DND-41 (cell line): Measurements from ENCODE around the gene UBALD1.

Source experiments
- ATAC-seq: fragments of 200-7000 bp; cut with Tn5 transposase; 3 replicates; pipeline ENCODE4 v1.9.1; 2021; ENCODE audit warnings: low read depth; ENCODE audit not compliant: insufficient read depth
- DNase-seq: peaks from one replicate; pipeline ENCODE4 v3.0.0-alpha.2; 2020
- H2AFZ ChIP-seq: 2 replicates; pipeline ENCODE4 v1.6.0; 2012; ENCODE audit warnings: low read depth, low read length
- H3K27ac ChIP-seq: 2 replicates; pipeline ENCODE4 v1.5.1; 2012; ENCODE audit warnings: low read length, inconsistent platforms
- H3K27me3 ChIP-seq: fragments of 200-600 bp; sonication (generic); 2 replicates; pipeline ENCODE4 v1.6.0; 2012; ENCODE audit warnings: low read length, mild to moderate bottlenecking, inconsistent platforms; ENCODE audit not compliant: insufficient read depth, poor library complexity
- H3K36me3 ChIP-seq: 2 replicates; pipeline ENCODE4 v1.5.1; 2012; ENCODE audit warnings: low read length, inconsistent platforms; ENCODE audit not compliant: insufficient read depth
- H3K4me1 ChIP-seq: 2 replicates; pipeline ENCODE4 v1.5.1; 2012; ENCODE audit warnings: mild to moderate bottlenecking, low read length; ENCODE audit not compliant: insufficient read depth
- H3K4me2 ChIP-seq: 2 replicates; pipeline ENCODE4 v1.6.0; 2012; ENCODE audit warnings: mild to moderate bottlenecking, moderate library complexity, low read length, inconsistent platforms; ENCODE audit not compliant: insufficient read depth
- H3K4me3 ChIP-seq, 2 experiments: fragments of 200-600 bp in 1 of 2; shearing (Covaris generic) in 1 of 2; 2 replicates each; pipeline ENCODE4 v1.5.1; 2012 to 2016; ENCODE audit warnings: inconsistent platforms in 2 of 2, low read length in 2 of 2, mild to moderate bottlenecking in 2 of 2, low read depth in 1 of 2, moderate library complexity in 1 of 2
- H3K79me2 ChIP-seq: 2 replicates; pipeline ENCODE4 v1.6.0; 2012; ENCODE audit warnings: low read length, inconsistent platforms; ENCODE audit not compliant: insufficient read depth
- H3K9ac ChIP-seq: 2 replicates; pipeline ENCODE4 v1.6.0; 2012; ENCODE audit warnings: low read depth, mild to moderate bottlenecking, inconsistent platforms, low read length, moderate library complexity
- H3K9me3 ChIP-seq: 2 replicates; pipeline ENCODE4 v1.5.1; 2012; ENCODE audit warnings: low read length, moderate library complexity, mild to moderate bottlenecking, inconsistent platforms; ENCODE audit not compliant: insufficient read depth, severe bottlenecking
- H4K20me1 ChIP-seq: 2 replicates; pipeline ENCODE4 v1.6.0; 2012; ENCODE audit warnings: low read length; ENCODE audit not compliant: insufficient read depth
- CTCF ChIP-seq: IDR thresholded peaks from 2 replicates; pipeline ENCODE4 v1.5.1; 2012; ENCODE audit warnings: borderline replicate concordance, low read length, moderate library complexity, mild to moderate bottlenecking; ENCODE audit not compliant: poor library complexity, severe bottlenecking; ENCODE audit errors: extremely low read depth
- EZH2 ChIP-seq: IDR thresholded peaks from 3 replicates; pipeline ENCODE4 v1.6.1; 2012; ENCODE audit warnings: borderline replicate concordance, low read depth, mild to moderate bottlenecking, moderate library complexity, low read length, inconsistent platforms; ENCODE audit not compliant: severe bottlenecking

The UBALD1 gene

DNA sequence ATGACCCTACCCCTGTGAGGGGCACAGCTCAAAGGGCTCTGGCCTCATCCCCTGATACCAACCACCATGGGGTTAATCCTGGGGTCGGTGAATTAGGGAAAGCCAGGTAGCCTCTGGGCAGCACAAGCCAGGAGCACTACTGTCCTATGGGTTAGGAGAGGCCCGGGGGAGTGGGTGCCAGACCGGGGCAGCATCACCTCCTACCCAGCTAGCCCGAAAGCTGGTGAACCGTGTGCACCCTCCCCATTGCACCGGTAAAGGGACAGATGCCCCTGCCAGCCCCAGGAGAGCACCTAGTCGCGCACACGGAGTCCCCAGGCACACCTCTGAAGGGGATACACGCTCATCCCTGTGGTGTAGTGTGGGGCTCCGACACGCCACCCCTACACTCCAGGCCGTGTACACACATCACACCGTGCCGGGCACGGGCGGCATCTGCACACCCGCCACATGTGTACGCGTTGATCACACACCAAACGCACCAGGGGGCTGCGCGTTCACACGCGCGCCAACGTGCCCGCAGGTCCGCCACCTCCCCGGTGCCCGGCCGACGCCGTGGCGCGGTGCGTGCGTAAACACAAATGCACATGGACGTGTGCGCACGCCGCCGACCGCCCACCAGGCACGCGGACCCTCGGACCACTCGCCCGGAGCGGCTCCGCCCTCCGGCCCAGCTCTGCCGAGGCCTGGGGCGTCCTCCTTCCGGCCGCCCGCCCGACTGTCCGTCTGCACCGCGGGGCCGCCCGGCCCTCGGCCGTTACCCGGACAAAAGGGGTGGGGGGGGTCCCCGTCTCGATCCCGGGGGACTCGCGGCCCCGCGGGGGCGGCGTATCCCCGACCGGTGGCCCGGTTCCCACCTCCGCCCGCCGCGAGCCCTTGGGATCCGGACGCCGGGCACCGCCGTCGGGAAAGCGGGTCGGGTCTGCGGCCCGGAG, 785 bp downstream of the UBALD1 start:
- peaks cover 20% of the 10 kb centered on the region for H3K36me3 ChIP-seq
- H3K9ac ChIP-seq: peak overlapping the region; percentile 82
- no peaks in the 10 kb centered on the region for H3K27me3 ChIP-seq
- peaks cover 52% of the 10 kb centered on the region for H3K4me1 ChIP-seq
- DNase-seq (peak; percentile 45), ATAC-seq (no peak)
- H3K27ac ChIP-seq: peak overlapping the region; percentile 87
- H3K9me3 ChIP-seq: no peaks in the 10 kb centered on the region
- TF ChIP-seq CTCF (peak; percentile 12), EZH2 (no peak)
- H3K4me2 ChIP-seq: peak overlapping the region; percentile 92
- H2AFZ ChIP-seq: peak overlapping the region; percentile 87
- peak overlapping the region; percentile 36 to 66; a peak in 3 of 4 replicates for H3K4me3 ChIP-seq
- peaks cover 77% of the 10 kb centered on the region for H3K79me2 ChIP-seq
- H4K20me1 ChIP-seq: peaks cover 48% of the 10 kb centered on the region

GRCh38 chr16:4612977-4613635, 1.6 kb downstream of the UBALD1 start:
- Histone ChIP-seq H3K9ac (peak overlapping the region; percentile 82), H3K27me3 (no peaks in the 10 kb centered on the region), H3K4me3 (peak overlapping the region; percentile 36 to 66; a peak in 3 of 4 replicates), H3K4me1 (peaks cover 46% of the 10 kb centered on the region), H3K79me2 (peaks cover 69% of the 10 kb centered on the region), H3K9me3 (no peaks in the 10 kb centered on the region), H2AFZ (no peak overlapping the region), H3K27ac (peak overlapping the region; percentile 54), H4K20me1 (peaks cover 55% of the 10 kb centered on the region), H3K36me3 (peaks cover 27% of the 10 kb centered on the region), H3K4me2 (peak overlapping the region; percentile 92)
- DNase-seq (no peak), ATAC-seq (no peak)
- TF ChIP-seq EZH2 (no peak), CTCF (no peak)

DNA sequence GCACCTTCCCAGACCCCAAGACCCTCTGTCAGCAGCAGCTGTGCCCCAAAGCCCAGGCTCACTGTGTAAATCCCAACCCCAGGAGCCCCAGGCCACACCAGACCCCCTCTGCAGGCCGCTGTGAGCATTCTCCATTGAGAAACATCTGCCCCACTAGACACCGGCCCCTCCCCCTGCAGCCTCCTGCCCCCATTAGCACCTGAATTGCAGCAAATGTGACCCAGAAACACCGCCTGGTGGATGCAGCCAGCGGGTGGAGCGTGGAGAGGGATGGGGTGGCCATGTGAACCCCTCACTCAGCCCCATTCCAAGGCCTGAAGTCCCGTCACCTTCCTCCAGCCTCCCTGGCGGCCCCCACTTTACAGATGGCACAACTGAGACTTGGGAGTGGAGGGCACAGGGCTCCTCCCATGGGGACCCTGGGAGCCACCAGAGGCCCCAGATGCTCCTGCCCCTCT, 2.2 kb downstream of the UBALD1 start:
- Histone ChIP-seq H3K79me2 (peaks cover 63% of the 10 kb centered on the region), H3K27me3 (no peaks in the 10 kb centered on the region), H2AFZ (no peak overlapping the region), H3K9ac (peak overlapping the region; percentile 82; the same call in 1 of the 2 replicates), H3K4me2 (peak overlapping the region; percentile 92), H3K4me3 (peak overlapping the region in 1 of 2 experiments; percentile 66; a peak in 2 of 4 replicates), H3K4me1 (peaks cover 40% of the 10 kb centered on the region), H3K27ac (no peak overlapping the region), H3K36me3 (peaks cover 33% of the 10 kb centered on the region), H3K9me3 (no peaks in the 10 kb centered on the region), H4K20me1 (peaks cover 60% of the 10 kb centered on the region)
- TF ChIP-seq CTCF (peak; percentile 10), EZH2 (no peak)
- no peak for DNase-seq
- ATAC-seq: no peak
